Activated T-cell treated with anti-CD3 and anti-CD28 coated beads for 24 hours (primary cell): ENCODE data around the gene LSM5.
A peak's percentile ranks its signal among the peaks of the same experiment; 100 is the strongest.
"Not testable (repeated sequence)": the region's sequence is repeated elsewhere in the genome, so short reads cannot be mapped to it uniquely, and the experiment has no call there.

Experiments used
- DNase-seq: peaks from one replicate; pipeline ENCODE4 v3.0.0-alpha.2; 2020; ENCODE audit warnings: low read depth

The LSM5 gene

GRCh38 chr7:32502728-32503127, 12.5 kb upstream of the LSM5 start:
- DNase-seq = no peak

DNA sequence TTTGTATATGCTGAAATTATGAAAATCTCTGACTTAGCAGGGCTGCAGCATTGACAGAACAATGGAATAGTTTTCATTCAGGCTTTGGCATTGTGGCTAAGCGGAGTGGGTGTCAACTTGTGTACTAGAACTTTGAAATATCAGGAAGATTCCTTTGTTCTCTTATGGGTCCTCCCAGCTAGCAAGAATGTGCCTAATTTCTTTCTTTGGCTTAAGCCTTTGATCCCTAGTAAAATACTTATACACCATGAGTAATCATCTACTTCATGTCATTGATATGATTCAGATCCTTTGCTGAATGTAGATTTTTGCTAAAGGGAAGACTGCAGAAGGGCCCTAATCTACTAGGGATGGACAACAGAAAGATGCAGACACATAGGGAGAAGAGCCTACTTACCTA, 11.3 kb upstream of the LSM5 start:
- no peak for DNase-seq

DNA sequence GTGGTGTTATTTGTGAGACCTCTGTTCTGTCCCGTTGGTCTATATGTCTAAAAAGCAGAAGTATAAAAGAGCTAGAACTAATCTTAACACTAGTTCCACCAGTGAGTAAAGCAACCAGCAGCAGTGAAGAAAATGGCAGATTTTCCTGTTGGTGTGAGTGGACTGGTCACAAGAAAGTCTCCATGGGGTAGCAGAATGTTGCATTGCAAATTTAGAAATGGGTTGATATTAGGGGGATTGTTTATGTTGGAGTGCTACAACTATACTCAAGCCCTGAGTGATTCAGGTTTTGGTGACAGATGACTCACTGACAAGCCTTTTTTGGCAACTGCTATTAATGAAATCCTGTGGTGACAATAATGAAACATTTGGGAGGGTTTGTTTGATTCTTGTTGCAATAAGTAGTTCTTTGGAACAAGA, 10.8 kb upstream of the LSM5 start:
- DNase-seq = no peak

DNA sequence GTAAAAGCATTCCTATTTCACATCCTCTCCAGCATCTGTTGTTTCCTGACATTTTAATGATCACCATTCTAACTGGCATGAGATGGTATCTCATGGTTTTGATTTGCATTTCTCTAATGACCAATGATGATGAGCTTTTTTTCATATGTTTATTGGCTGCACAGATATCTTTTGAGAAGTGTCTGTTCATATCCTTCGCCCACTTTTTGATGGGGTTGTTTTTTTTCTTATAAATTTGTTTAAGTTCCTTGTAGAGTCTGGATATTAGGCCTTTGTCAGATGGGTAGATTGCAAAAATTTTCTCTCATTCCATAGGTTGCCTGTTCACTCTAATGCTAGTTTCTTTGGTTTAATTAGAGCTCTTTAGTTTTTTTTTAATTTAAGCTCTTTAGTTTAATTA, 10.0 kb upstream of the LSM5 start:
- DNase-seq = not testable (repeated sequence)

DNA sequence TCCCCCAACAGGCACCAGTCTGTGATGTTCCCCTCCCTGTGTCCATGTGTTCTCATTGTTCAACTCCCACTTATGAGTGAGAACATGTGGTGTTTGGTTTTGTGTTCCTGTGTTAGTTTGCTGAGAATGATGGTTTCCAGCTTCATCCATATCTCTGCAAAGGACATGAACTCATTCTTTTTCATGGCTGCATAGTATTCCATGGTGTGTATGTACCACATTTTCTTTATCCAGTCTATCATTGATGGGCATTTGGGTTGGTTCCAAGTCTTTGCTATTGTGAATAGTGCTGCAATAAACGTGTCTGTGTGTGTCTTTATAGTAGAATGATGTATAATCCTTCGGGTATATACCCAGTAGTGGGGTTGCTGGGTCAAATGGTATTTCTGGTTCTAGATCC, 9.6 kb upstream of the LSM5 start:
- not testable (repeated sequence) for DNase-seq

- DNase-seq = no peak
Observed at GRCh38 chr7:32496052-32496813, 6.1 kb upstream of the LSM5 start.

DNA sequence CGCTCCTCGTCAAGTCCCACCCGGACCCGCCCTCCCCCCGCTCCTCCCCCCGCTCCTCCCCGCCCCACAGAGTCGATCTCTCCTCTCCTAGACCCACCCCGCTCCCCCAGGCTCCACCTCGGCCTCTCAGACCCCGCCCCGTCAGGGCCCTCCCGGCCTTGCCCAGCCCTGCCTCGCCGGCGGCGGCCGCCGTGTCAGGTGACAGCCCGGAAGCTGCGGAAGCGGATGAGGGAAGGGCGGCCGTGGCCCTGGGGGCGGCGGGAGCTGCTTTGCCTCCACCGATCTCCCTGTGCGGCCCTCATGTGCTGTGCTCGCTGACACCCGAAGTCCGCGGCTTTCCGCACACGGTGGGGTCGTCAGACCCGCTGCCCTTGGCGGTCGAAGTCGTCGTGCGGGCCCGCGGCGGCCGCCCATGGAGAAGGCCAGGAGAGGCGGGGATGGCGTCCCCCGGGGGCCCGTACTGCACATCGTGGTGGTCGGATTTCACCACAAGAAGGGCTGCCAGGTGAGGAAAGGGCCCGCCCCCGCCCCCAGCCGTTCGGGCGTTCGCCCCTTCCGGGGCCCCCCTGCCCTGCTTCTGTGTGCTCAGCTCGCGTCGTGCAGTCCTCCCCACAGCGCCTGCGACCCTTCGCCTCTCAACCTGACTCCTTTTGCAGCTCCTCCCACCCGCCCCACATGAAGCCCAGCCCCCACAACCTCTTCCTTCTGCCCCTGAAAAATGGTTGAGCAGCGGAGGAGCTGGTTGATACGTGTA, 5.3 kb upstream of the LSM5 start, which contains the start of gene AVL9:
AVL9 (plus strand) TSS at position 192 of the 754 bp plus-strand sequence; CDS start at position 413, 221 bp downstream.
- peak; percentile 100 for DNase-seq

DNA sequence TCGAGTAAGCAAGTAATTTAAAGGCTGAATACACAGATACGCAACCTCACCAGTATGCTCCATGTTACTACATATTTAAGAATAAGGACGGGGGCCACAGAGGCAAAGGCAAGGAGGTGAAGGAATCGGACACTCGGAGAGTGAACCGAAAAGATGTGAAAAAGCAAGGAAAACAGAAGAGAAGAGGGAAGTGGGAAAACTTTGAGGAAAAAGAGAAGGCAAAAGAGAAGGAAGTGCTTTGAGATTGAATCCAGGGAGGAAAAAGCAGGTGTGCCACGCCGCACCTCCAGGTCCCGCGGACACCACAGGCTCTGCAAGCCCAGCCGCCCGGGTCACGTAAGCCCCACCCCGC, 4.7 kb upstream of the LSM5 start:
- DNase-seq = no peak

DNA sequence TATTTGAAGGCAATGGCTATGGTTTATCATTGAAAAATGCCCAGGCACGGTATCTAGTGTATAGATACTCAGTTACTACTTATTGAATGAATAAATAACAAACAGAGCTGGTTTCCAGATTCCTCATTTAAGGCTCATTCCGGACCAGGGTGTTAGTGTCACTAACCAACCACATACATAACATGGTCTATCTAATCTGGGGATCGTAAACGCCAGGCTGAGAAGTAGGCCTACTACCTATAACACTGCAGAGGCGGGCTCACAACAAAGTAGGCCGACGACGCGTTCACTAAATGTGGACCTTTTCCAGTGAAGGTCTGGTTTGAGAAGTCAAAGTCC, 423 bp downstream of the LSM5 start:
- no peak for DNase-seq

- no peak for DNase-seq
Observed at GRCh38 chr7:32481921-32482320, 8.3 kb downstream of the LSM5 start.

DNA sequence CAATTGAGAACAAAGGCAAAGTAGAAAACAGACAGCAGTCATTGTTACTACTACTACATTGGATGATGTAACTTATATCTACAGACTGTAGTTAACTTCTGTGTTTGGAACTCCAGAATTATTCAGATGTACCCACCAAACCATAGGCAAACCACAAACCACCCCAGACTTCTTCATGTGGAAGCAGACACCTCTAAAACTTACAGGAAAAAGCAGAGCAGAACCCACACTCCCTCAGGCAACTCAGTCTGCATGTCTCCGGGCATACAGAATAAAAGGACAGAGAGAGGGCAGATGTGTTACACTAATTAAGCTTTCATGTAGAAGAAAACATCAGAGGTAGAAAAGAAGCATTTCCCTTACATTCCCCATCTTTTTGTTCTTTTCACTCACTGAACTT, 9.0 kb downstream of the LSM5 start:
- no peak for DNase-seq

DNA sequence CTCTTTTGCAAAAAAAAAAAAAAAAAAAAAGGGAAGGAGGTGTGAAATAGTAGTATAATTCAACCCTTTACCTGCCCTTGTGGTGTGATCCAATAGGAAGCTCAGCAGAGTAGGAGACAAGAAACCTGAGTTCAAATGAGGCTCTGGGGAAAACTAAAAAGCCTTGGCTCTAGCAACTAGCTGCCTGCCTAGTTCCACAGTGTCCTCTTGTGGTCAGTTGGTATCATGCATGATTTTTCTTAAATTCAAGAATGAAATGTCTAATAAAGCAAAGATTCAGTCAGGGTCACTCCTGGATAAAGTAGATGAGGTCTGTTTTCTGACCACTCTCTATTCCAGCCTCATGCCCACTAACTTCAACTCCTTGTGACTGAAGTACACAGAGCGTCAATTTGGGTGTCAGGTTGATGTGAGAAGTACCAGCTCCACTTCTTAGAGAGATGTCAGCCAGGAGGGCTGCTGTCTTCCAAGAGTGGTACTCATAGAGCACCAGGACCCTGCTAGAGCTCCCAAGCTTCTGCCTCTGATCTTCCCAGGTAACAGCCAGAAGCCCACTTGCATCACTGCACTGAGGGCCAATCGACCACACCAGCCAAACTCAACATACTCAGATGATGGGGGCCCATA, 10.5 kb downstream of the LSM5 start:
- DNase-seq = no peak

DNA sequence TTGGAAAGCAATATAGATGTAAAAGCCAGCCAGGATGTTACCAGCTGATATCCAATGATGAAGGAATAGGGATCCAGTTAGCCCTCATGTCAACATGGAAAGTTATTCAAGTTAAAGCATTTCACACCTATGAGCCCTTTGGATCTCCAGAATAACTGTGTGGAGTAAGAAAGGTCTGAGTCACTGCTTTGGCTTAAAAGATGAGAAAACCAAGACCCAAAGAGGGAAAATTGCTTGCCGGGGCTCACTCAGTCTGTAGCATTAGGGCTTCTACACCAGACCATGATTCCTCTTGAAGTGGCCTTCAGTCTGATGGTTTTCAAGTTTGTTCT, 12.6 kb downstream of the LSM5 start:
- no peak for DNase-seq

GRCh38 chr7:32476816-32477648, 13.1 kb downstream of the LSM5 start:
- DNase-seq = no peak

GRCh38 chr7:32474008-32474407, 16.2 kb downstream of the LSM5 start:
- DNase-seq = no peak

GRCh38 chr7:32472015-32472414, 18.2 kb downstream of the LSM5 start:
- DNase-seq = no peak

- DNase-seq = no peak
Observed at GRCh38 chr7:32470871-32471270, 19.3 kb downstream of the LSM5 start.

DNA sequence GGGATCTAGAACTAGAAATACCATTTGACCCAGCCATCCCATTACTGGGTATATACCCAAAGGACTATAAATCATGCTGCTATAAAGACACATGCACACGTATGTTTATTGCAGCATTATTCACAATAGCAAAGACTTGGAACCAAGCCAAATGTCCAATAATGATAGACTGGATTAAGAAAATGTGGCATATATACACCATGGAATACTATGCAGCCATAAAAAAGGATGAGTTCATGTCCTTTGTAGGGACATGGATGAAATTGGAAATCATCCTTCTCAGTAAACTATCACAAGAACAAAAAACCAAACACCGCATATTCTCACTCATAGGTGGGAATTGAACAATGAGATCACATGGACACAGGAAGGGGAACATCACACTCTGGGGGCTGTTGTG, 20.2 kb downstream of the LSM5 start:
- not testable (repeated sequence) for DNase-seq

DNA sequence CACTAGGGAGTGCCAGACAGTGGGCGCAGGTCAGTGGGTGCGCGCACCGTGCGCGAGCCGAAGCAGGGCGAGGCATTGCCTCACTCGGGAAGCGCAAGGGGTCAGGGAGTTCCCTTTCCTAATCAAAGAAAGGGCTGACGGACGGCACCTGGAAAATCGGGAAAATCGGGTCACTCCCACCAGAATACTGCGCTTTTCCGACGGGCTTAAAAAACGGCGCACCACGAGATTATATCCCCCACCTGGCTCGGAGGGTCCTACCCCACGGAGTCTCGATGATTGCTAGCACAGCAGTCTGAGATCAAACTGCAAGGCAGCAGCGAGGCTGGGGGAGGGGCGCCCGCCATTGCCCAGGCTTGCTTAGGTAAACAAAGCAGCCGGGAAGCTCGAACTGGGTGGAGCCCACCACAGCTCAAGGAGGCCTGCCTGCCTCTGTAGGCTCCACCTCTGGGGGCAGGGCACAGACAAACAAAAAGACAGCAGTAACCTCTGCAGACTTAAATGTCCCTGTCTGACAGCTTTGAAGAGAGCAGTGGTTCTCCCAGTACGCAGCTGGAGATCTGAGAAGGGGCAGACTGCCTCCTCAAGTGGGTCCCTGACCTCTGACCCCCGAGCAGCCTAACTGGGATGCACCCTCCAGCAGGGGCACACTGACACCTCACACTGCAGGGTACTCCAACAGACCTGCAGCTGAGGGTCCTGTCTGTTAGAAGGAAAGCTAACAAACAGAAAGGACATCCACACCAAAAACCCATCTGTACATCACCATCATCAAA, 25.4 kb downstream of the LSM5 start:
- DNase-seq = not testable (repeated sequence)

DNA sequence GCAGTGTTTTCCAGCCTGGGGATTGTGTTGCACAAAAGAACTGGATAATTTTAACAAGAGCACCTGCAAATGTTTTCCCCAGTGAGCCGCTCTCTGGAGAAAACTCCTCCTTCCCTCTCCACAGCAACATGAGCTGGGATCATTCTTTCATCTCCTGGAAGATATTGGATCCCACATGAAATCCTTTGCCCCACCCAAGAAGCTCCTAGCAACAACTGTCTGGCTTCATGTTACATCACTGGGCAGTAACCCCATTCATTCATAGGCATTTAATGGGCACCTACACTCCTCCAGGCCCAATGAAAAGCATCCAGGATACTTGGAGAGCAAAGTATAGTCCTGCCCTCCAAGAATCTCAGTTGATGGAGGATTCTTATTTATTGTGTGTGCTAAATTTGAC, 27.2 kb downstream of the LSM5 start:
- no peak for DNase-seq

DNA sequence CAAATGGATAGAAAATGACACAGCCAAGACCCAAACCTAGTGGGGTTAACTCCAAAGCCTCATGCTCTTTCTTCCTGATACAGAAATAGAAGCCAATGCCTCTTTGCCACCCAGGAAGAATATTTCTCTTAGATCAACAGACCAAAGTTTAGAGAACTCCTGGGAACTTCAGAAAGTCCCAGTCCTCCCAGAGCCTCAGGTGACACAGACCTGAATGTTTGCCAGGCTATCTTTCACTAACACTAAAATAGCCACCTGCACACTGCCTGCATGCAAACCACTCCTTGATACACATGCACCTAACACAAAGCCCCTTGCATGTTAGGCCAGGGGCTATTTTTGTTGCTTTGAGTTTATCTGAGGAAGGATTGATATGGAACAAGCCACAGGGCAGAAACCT, 27.7 kb downstream of the LSM5 start:
- no peak for DNase-seq

GRCh38 chr7:32461484-32461883, 28.7 kb downstream of the LSM5 start:
- no peak for DNase-seq
